Measurements from ENCODE around the gene EMP3.

GRCh38 chr19:48342841-48343540 is 17.6 kb downstream of the EMP3 start:
- TF ChIP-seq POLR2A (IDR thresholded peaks at IDR 0.05): no peak
- TF ChIP-seq CTCF (IDR thresholded peaks at IDR 0.05): no peak

All from thyroid gland (tissue), 4 donors.